ENCODE data around the gene RELCH.

RELCH gene

GRCh38 chr18:62258093-62258492, 71.0 kb downstream of the RELCH start:
- no peak for DNase-seq

GRCh38 chr18:62258616-62259015, 71.6 kb downstream of the RELCH start:
- no peak for DNase-seq

GRCh38 chr18:62262061-62262460, 75.0 kb downstream of the RELCH start:
- DNase-seq = no peak

GRCh38 chr18:62264984-62265383, 77.9 kb downstream of the RELCH start:
- no peak for DNase-seq

GRCh38 chr18:62277045-62277444, 90.0 kb downstream of the RELCH start:
- DNase-seq = no peak

- no peak for DNase-seq
Observed at GRCh38 chr18:62279561-62279960, 92.5 kb downstream of the RELCH start.

GRCh38 chr18:62280058-62280457, 93.0 kb downstream of the RELCH start:
- no peak for DNase-seq

GRCh38 chr18:62280786-62281185, 93.7 kb downstream of the RELCH start:
- DNase-seq = no peak

- DNase-seq = no peak
Observed at GRCh38 chr18:62281684-62282083, 94.6 kb downstream of the RELCH start.

- DNase-seq = no peak
Observed at GRCh38 chr18:62282188-62282629, 95.2 kb downstream of the RELCH start.

- DNase-seq = no peak
Observed at GRCh38 chr18:62284637-62285036, 97.6 kb downstream of the RELCH start.

GRCh38 chr18:62285281-62285680, 98.2 kb downstream of the RELCH start:
- no peak for DNase-seq

- DNase-seq = no peak
Observed at GRCh38 chr18:62287781-62288664, 101.0 kb downstream of the RELCH start.

- no peak for DNase-seq
Observed at GRCh38 chr18:62288665-62289008, 101.6 kb downstream of the RELCH start.

GRCh38 chr18:62289047-62289446, 102.0 kb downstream of the RELCH start:
- no peak for DNase-seq

GRCh38 chr18:62294073-62294472, 107.0 kb downstream of the RELCH start:
- no peak for DNase-seq

GRCh38 chr18:62300359-62300963, 113.4 kb downstream of the RELCH start:
- no peak for DNase-seq

- DNase-seq = no peak
Observed at GRCh38 chr18:62301322-62301721, 114.3 kb downstream of the RELCH start.

GRCh38 chr18:62312851-62313250, 125.8 kb downstream of the RELCH start:
- DNase-seq = no peak

- no peak for DNase-seq
Observed at GRCh38 chr18:62318228-62319180, 131.4 kb downstream of the RELCH start.

GRCh38 chr18:62321201-62321600, 134.1 kb downstream of the RELCH start:
- no peak for DNase-seq

- no peak for DNase-seq
Observed at GRCh38 chr18:62323483-62324180, 136.6 kb downstream of the RELCH start.
